ENCODE data around the gene TEX12. TPM values are rescaled to one million over a fixed set of nuclear protein-coding genes. Genes with fewer than 3 reads are reported as not detected.
"Not testable (repeated sequence)": the region's sequence is repeated elsewhere in the genome, so short reads cannot be mapped to it uniquely, and the experiment has no call there.

TEX12 gene
- total RNA-seq, 1 experiment from 2014 or later, result not detected

DNA sequence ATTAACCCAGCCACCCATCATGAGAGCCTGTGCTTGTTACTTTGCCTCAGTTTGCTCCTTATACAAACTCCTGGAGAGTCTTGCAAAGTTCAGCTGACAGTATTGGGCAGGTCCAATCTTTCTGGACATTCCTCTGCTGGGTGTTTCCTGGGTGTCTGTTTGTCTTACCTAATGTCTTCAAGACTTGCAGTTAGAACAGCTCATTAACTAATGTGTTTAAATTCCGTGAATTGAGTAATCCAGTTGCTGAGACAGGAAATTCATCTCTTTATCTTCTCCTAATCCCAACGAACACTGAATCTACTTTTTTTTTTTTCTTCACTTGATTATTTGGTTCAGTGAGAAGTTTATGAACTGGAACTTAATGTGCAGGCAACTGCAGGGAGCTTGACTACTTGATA lies 28.8 kb downstream of the TEX12 start:
- no peaks in the 10 kb centered on the region for H3K27me3 ChIP-seq (ENCODE audit: insufficient read depth, low read depth)
- intact Hi-C loops (cut with micrococcal nuclease; ENCODE audit: unreplicated experiment), result no loop called here
- H3F3A ChIP-seq (ENCODE audit: insufficient read depth, low read depth), result peaks cover 22% of the 10 kb centered on the region
- H3K36me3 ChIP-seq (ENCODE audit: low read depth), result no peaks in the 10 kb centered on the region
- peaks cover 36% of the 10 kb centered on the region for H3K4me1 ChIP-seq (replicated peaks; ENCODE audit: insufficient read depth)
- no TSS peak for BruUV-seq (replicated peaks)
- H3K79me2 ChIP-seq (ENCODE audit: low read depth), result no peaks in the 10 kb centered on the region
- DNase-seq, result peak in 1 of 2 experiments; percentile 96
- H3K27ac ChIP-seq, result peak overlapping the region; percentile 76
- no peak for TF ChIP-seq EZH2 (IDR thresholded peaks at IDR 0.05; ENCODE audit: low read depth)
- TF ChIP-seq, protein P1, sequence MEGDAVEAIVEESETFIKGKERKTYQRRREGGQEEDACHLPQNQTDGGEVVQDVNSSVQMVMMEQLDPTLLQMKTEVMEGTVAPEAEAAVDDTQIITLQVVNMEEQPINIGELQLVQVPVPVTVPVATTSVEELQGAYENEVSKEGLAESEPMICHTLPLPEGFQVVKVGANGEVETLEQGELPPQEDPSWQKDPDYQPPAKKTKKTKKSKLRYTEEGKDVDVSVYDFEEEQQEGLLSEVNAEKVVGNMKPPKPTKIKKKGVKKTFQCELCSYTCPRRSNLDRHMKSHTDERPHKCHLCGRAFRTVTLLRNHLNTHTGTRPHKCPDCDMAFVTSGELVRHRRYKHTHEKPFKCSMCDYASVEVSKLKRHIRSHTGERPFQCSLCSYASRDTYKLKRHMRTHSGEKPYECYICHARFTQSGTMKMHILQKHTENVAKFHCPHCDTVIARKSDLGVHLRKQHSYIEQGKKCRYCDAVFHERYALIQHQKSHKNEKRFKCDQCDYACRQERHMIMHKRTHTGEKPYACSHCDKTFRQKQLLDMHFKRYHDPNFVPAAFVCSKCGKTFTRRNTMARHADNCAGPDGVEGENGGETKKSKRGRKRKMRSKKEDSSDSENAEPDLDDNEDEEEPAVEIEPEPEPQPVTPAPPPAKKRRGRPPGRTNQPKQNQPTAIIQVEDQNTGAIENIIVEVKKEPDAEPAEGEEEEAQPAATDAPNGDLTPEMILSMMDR (conservative IDR thresholded peaks at IDR 0.05), result no peak
- H4K20me1 ChIP-seq (ENCODE audit: insufficient read depth), result no peaks in the 10 kb centered on the region
- H3K4me2 ChIP-seq, result peak overlapping the region; percentile 59
- H3K9me2 ChIP-seq (ENCODE audit: insufficient read depth), result no peaks in the 10 kb centered on the region
- CTCF ChIA-PET, result interaction anchor here (0.5 kb wide), 1 partner anchor 83 kb away, joined by 5 read pairs; no protein-coding TSS in a partner anchor
- peak overlapping the region; percentile 42 for H2AFZ ChIP-seq
- H3K9me3 ChIP-seq (ENCODE audit: insufficient read depth, low read depth), result no peaks in the 10 kb centered on the region
- POLR2A ChIA-PET (ENCODE audit: unreplicated experiment), result no interaction called here
- peak overlapping the region; percentile 0; the same call in 1 of the 2 replicates for H3K4me3 ChIP-seq

DNA sequence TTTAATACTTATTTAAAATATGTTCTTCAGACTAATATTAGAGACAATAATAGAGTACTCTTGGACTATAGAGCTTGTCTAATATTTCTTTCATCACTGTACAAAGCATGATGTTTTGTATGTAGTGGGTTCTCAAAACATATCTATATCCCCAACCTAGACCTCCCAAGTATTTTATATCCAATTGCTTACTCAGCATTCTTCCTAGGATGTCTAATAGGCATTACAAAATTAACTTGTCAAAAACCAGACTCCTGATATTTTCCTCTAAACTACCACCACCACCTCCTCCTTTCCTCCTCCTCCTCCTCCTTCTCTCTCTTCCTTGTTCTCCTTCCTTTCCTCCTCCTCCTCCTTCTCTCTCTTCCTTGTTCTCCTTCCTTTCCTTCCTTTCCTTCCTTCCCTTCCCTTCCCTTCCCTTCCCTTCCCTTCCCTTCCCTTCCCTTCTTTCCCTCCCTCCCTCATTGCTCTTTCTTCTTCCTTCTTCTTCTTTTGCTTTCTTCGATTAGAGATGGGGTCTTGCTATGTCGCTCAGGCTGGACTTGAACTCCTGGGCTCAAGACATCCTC lies 29.4 kb downstream of the TEX12 start:
- TF ChIP-seq EZH2 (IDR thresholded peaks at IDR 0.05; ENCODE audit: low read depth), result no peak
- TF ChIP-seq, protein P1 (conservative IDR thresholded peaks at IDR 0.05), result no peak
- Histone ChIP-seq H3K4me2 (peak overlapping the region; percentile 59), H3K27ac (peak overlapping the region; percentile 76), H2AFZ (no peak overlapping the region), H3K9me3 (ENCODE audit: insufficient read depth, low read depth) (no peaks in the 10 kb centered on the region), H3K9me2 (ENCODE audit: insufficient read depth) (no peaks in the 10 kb centered on the region), H3K27me3 (ENCODE audit: insufficient read depth, low read depth) (no peaks in the 10 kb centered on the region), H4K20me1 (ENCODE audit: insufficient read depth) (no peaks in the 10 kb centered on the region), H3K4me1 (replicated peaks; ENCODE audit: insufficient read depth) (peaks cover 36% of the 10 kb centered on the region), H3K4me3 (no peak overlapping the region), H3K79me2 (ENCODE audit: low read depth) (no peaks in the 10 kb centered on the region), H3K36me3 (ENCODE audit: low read depth) (no peaks in the 10 kb centered on the region), H3F3A (ENCODE audit: insufficient read depth, low read depth) (peaks cover 22% of the 10 kb centered on the region)
- no peak for DNase-seq
- intact Hi-C loops (cut with micrococcal nuclease; ENCODE audit: unreplicated experiment), result no loop called here
- ChIA-PET POLR2A (ENCODE audit: unreplicated experiment) (no interaction called here), CTCF (interaction anchor here (0.5 kb wide), 1 partner anchor 83 kb away, joined by 5 read pairs; no protein-coding TSS in a partner anchor)
- no TSS peak for BruUV-seq (replicated peaks)

DNA sequence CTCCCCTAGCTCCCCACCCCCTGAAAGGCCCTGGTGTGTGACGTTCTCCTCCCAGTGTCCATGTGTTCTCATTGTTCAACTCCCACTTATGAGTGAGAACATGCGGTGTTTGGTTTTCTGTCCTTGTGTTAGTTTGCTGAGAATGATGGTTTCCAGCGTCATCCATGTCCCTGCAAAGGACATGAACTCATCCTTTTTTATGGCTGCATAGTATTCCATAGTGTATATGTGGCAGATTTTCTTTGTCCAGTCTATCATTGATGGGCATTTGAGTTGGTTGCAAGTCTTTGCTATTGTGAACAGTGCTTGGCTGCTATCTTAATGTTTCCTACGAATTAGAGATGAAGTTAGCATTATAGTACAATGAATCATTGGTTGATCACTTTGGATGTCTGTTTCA lies 31.9 kb downstream of the TEX12 start:
- POLR2A ChIA-PET (ENCODE audit: unreplicated experiment); H3K27me3 ChIP-seq (ENCODE audit: insufficient read depth, low read depth); H3K9me3 ChIP-seq (ENCODE audit: insufficient read depth, low read depth); H2AFZ ChIP-seq; H3K4me3 ChIP-seq; H3K36me3 ChIP-seq (ENCODE audit: low read depth); intact Hi-C loops (cut with micrococcal nuclease; ENCODE audit: unreplicated experiment); H3K79me2 ChIP-seq (ENCODE audit: low read depth); H3K4me2 ChIP-seq; DNase-seq; H3K9me2 ChIP-seq (ENCODE audit: insufficient read depth); H4K20me1 ChIP-seq (ENCODE audit: insufficient read depth); BruUV-seq (replicated peaks); H3K27ac ChIP-seq: not testable (repeated sequence)
- CTCF ChIA-PET, result interaction anchor here (0.6 kb wide), 1 partner anchor 769 kb away, joined by 8 read pairs; no protein-coding TSS in a partner anchor
- Histone ChIP-seq H3F3A (ENCODE audit: insufficient read depth, low read depth) (peaks cover 22% of the 10 kb centered on the region), H3K4me1 (replicated peaks; ENCODE audit: insufficient read depth) (peaks cover 32% of the 10 kb centered on the region)

DNA sequence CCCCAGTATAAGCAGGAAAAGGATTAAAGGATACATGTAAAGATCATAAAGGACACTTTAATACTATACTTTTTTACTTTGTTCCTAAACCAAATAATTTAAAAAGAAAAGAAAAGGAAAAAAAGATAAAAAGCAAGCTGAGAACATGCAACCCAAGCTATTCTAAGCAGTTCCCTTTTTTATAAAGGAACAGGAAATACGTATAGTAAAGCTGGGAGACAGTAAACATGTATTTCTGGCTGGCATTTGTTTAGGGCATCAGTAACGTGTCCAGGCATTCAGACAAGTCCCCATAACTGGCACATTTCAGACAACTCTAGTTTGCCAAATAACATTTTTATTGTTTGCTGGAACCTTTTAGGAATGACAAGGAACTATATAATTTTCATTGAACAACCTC lies 33.1 kb downstream of the TEX12 start:
- ChIA-PET CTCF (no interaction called here), POLR2A (ENCODE audit: unreplicated experiment) (no interaction called here)
- H3K36me3 ChIP-seq (ENCODE audit: low read depth), result no peaks in the 10 kb centered on the region
- H2AFZ ChIP-seq, result no peak overlapping the region
- no peaks in the 10 kb centered on the region for H4K20me1 ChIP-seq (ENCODE audit: insufficient read depth)
- H3F3A ChIP-seq (ENCODE audit: insufficient read depth, low read depth), result peaks cover 15% of the 10 kb centered on the region
- H3K9me2 ChIP-seq (ENCODE audit: insufficient read depth), result no peaks in the 10 kb centered on the region
- intact Hi-C loops (cut with micrococcal nuclease; ENCODE audit: unreplicated experiment), result no loop called here
- no TSS peak for BruUV-seq (replicated peaks)
- no peak overlapping the region for H3K27ac ChIP-seq
- TF ChIP-seq, protein P1 (conservative IDR thresholded peaks at IDR 0.05), result no peak
- TF ChIP-seq EZH2 (IDR thresholded peaks at IDR 0.05; ENCODE audit: low read depth), result no peak
- no peak overlapping the region for H3K4me2 ChIP-seq
- no peaks in the 10 kb centered on the region for H3K79me2 ChIP-seq (ENCODE audit: low read depth)
- no peak for DNase-seq
- H3K27me3 ChIP-seq (ENCODE audit: insufficient read depth, low read depth), result no peaks in the 10 kb centered on the region
- no peaks in the 10 kb centered on the region for H3K9me3 ChIP-seq (ENCODE audit: insufficient read depth, low read depth)
- H3K4me1 ChIP-seq (replicated peaks; ENCODE audit: insufficient read depth), result peaks cover 20% of the 10 kb centered on the region
- H3K4me3 ChIP-seq, result no peak overlapping the region
